OCI-LY7 (cell line): ENCODE measurements around the gene RPS3. TPM values are rescaled to one million over a fixed set of nuclear protein-coding genes. Genes with fewer than 3 reads are reported as not detected.

Experiments
- BruUV-seq: library from RNA; stranded (reverse); fragments of 400-500 nt; replicated peaks from 2 replicates; lab custom pipeline; 2021; lab: Mats Ljungman, UMichigan
- CTCF ChIA-PET: fragments of 300-600 bp; sonication (Branson Sonifier 250); formaldehyde crosslinking; loops from one replicate; lab custom pipeline; 2022; ENCODE audit warnings: antibody characterized with exemption; ENCODE audit not compliant: unreplicated experiment; lab: Charles Lee
- POLR2A ChIA-PET: fragments of 300-600 bp; sonication (Branson Sonifier 250); formaldehyde crosslinking; loops from one replicate; lab custom pipeline; 2022; ENCODE audit warnings: antibody characterized with exemption; lab: Charles Lee
- DNase-seq: peaks from one replicate; pipeline ENCODE4 v3.0.0-alpha.2; 2015; ENCODE audit warnings: low spot score
- H2AFZ ChIP-seq: fragments of 200-600 bp; sonication (generic), shearing (Covaris generic); 2 replicates; pipeline ENCODE4 v1.6.1; 2014; ENCODE audit warnings: mild to moderate bottlenecking, antibody characterized with exemption, low read length, moderate library complexity
- H3K27ac ChIP-seq: fragments of 200-600 bp; sonication (generic); 2 replicates; pipeline ENCODE4 v1.5.1; 2014; ENCODE audit warnings: mixed run types, low read depth, mild to moderate bottlenecking, moderate library complexity, low read length, inconsistent platforms; ENCODE audit not compliant: poor library complexity, severe bottlenecking
- H3K36me3 ChIP-seq: fragments of 200-600 bp; sonication (generic); 2 replicates; pipeline ENCODE4 v1.6.1; 2014; ENCODE audit warnings: mild to moderate bottlenecking, antibody characterized with exemption, low read length, moderate library complexity, mixed read lengths; ENCODE audit not compliant: insufficient read depth
- H3K4me1 ChIP-seq: fragments of 200-600 bp; sonication (generic); 2 replicates; pipeline ENCODE4 v1.5.1; 2014; ENCODE audit warnings: mild to moderate bottlenecking, low read length; ENCODE audit not compliant: insufficient read depth, poor library complexity, severe bottlenecking
- H3K4me2 ChIP-seq: fragments of 200-600 bp; sonication (generic); 2 replicates; pipeline ENCODE4 v1.6.1; 2014; ENCODE audit warnings: mild to moderate bottlenecking, low read length
- H3K4me3 ChIP-seq: fragments of 200-600 bp; sonication (generic); 2 replicates; pipeline ENCODE4 v1.5.1; 2014; ENCODE audit warnings: mild to moderate bottlenecking, low read depth, low read length; ENCODE audit not compliant: poor library complexity, severe bottlenecking
- H3K79me2 ChIP-seq: fragments of 200-600 bp; sonication (generic); 2 replicates; pipeline ENCODE4 v1.6.1; 2016; ENCODE audit warnings: low read depth, mild to moderate bottlenecking, low read length, moderate library complexity, mixed read lengths; ENCODE audit not compliant: insufficient read depth
- H3K9me2 ChIP-seq: fragments of 200-600 bp; sonication (generic); 2 replicates; pipeline ENCODE4 v1.6.1; 2016; ENCODE audit warnings: mild to moderate bottlenecking, low read length, mixed read lengths; ENCODE audit not compliant: insufficient read depth
- H3K9me3 ChIP-seq: fragments of 200-600 bp; sonication (generic); 2 replicates; pipeline ENCODE4 v1.6.1; 2014; ENCODE audit warnings: mild to moderate bottlenecking, mixed run types, low read length, mixed read lengths
- H4K20me1 ChIP-seq: fragments of 200-600 bp; sonication (generic); 2 replicates; pipeline ENCODE4 v1.6.1; 2014; ENCODE audit warnings: mild to moderate bottlenecking, antibody characterized with exemption, low read length, moderate library complexity, mixed read lengths; ENCODE audit not compliant: insufficient read depth
- EZH2phosphoT487 ChIP-seq: fragments of 200-600 bp; sonication (generic); IDR thresholded peaks from 2 replicates; pipeline ENCODE4 v1.6.1; 2018; ENCODE audit warnings: low read depth, borderline replicate concordance, mild to moderate bottlenecking, mixed run types, antibody characterized with exemption, low read length, moderate library complexity, mixed read lengths
- intact Hi-C: fragments of 100-400 bp; cut with micrococcal nuclease; formaldehyde crosslinking; loops from one replicate; pipeline ENCODE4 v1.10.0; 2022; ENCODE audit not compliant: unreplicated experiment
- total RNA-seq, 2 experiments: library from RNA; depleted of rRNA in 1 of 2; stranded (reverse); fragments of >200 nt in 1 of 2; shearing (Covaris generic) in 1 of 2; gene quantifications; 2 replicates each; pipeline ENCODE4 v1.2.3, GENCODE V29; 2014 to 2022
- TF ChIP-seq, protein P1 (sequence below): fragments of 200-600 bp; sonication (generic); conservative IDR thresholded peaks from 2 replicates; pipeline ENCODE4 v1.5.1; 2014; ENCODE audit warnings: mild to moderate bottlenecking, antibody characterized with exemption, low read length, moderate library complexity, mixed read lengths

RPS3 gene
- total RNA-seq, 2 experiments from 2014 or later: 3,268 to 4,392 TPM

DNA sequence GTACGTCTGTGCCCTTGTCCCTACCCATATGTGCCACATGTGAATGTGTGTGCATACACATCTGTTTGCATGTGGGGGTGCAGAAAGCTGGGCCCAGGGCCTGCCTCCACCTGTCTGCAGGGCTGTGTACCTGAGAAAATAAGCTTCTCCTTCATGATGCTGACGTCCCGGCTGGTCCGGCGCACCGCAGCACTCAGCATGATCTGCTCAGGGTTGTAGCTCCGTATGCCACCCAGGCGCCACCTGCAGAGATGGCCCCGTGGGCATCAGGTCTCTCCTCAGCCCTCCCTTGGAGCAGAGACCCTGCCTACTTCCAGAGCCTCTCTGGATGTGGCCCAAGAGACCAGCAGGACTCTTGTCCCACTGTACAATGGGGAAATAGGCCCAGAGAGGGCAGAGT lies 37.5 kb downstream of the RPS3 start:
- Histone ChIP-seq H3K4me3 (no peak overlapping the region), H3K36me3 (no peaks in the 10 kb centered on the region), H3K4me2 (no peak overlapping the region), H4K20me1 (no peaks in the 10 kb centered on the region), H3K4me1 (no peaks in the 10 kb centered on the region), H3K79me2 (no peaks in the 10 kb centered on the region), H3K27ac (no peak overlapping the region), H3K9me3 (no peaks in the 10 kb centered on the region), H2AFZ (no peak overlapping the region), H3K9me2 (no peaks in the 10 kb centered on the region)
- CTCF ChIA-PET: interaction anchor here (0.6 kb wide), 1 partner anchor 102 kb away, joined by 9 read pairs; no protein-coding TSS in a partner anchor
- POLR2A ChIA-PET: no interaction called here
- DNase-seq: no peak
- intact Hi-C loops: no loop called here
- no TSS peak for BruUV-seq
- TF ChIP-seq EZH2phosphoT487: no peak
- TF ChIP-seq, protein P1, sequence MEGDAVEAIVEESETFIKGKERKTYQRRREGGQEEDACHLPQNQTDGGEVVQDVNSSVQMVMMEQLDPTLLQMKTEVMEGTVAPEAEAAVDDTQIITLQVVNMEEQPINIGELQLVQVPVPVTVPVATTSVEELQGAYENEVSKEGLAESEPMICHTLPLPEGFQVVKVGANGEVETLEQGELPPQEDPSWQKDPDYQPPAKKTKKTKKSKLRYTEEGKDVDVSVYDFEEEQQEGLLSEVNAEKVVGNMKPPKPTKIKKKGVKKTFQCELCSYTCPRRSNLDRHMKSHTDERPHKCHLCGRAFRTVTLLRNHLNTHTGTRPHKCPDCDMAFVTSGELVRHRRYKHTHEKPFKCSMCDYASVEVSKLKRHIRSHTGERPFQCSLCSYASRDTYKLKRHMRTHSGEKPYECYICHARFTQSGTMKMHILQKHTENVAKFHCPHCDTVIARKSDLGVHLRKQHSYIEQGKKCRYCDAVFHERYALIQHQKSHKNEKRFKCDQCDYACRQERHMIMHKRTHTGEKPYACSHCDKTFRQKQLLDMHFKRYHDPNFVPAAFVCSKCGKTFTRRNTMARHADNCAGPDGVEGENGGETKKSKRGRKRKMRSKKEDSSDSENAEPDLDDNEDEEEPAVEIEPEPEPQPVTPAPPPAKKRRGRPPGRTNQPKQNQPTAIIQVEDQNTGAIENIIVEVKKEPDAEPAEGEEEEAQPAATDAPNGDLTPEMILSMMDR: no peak

DNA sequence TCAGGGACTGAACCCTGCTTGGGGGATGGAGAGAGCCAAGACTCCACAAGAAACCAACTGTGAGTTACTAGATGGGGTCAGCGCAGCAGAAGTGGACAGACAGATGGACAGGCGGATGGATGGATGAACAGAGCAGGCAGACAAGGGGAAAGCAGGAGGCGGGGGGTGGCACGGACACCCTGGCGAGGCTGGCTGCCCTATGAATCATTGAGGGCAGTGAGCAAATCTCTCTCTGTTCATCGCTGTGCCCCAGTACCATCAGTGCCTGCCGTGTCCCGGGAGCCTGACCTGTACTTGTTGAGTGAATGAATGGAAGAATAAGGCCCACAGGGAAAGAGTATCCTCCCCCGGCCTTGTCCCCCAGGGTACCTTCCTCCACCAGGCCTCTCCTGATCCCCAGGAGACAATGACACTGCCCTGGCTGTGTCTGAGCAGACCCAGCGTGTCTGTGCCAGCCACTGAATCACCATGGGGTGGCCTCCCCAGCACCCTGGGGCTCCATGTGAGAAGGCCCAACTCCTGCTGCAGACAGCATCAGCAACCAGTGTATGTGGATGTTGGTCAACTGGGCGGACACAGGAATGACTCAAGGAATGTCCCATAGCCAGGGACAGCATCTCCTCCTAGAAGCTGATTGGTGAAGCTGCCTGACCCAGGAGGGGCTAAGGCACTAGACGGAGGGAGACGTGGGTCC lies 38.8 kb downstream of the RPS3 start:
- no peak for TF ChIP-seq EZH2phosphoT487
- TF ChIP-seq, protein P1: no peak
- no peak overlapping the region for H3K4me3 ChIP-seq
- no peaks in the 10 kb centered on the region for H3K9me2 ChIP-seq
- H3K27ac ChIP-seq: no peak overlapping the region
- ChIA-PET POLR2A (no interaction called here), CTCF (no interaction called here)
- intact Hi-C loops: no loop called here
- no peak overlapping the region for H2AFZ ChIP-seq
- no peaks in the 10 kb centered on the region for H3K79me2 ChIP-seq
- no peak overlapping the region for H3K4me2 ChIP-seq
- H3K4me1 ChIP-seq: no peaks in the 10 kb centered on the region
- no peaks in the 10 kb centered on the region for H4K20me1 ChIP-seq
- no peaks in the 10 kb centered on the region for H3K9me3 ChIP-seq
- DNase-seq: no peak
- no peaks in the 10 kb centered on the region for H3K36me3 ChIP-seq
- no TSS peak for BruUV-seq

DNA sequence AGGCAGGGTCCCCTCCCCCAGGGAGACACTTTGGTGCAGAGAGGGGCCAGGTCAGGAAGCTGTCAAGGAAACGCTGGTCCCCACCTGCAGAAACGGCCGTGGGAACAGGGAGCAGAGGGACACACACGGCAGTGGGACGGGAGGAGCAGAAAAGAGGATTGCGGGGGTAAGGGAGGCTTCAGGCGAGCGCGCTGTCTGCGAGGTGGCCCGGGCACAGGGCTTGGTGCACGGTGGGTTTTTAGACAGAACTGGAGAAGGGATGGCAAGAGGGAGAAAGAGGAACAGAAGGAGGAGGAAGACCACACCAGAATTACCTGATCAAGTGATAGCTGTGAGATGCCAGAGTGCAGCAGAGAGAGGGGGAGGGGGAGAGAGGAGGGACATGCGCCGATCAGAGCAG lies 39.7 kb downstream of the RPS3 start:
- intact Hi-C loops: no loop called here
- TF ChIP-seq EZH2phosphoT487: no peak
- TF ChIP-seq, protein P1: no peak
- H3K9me2 ChIP-seq: no peaks in the 10 kb centered on the region
- no peak overlapping the region for H3K4me3 ChIP-seq
- H4K20me1 ChIP-seq: no peaks in the 10 kb centered on the region
- H3K36me3 ChIP-seq: no peaks in the 10 kb centered on the region
- H3K9me3 ChIP-seq: no peaks in the 10 kb centered on the region
- no peak for DNase-seq
- H2AFZ ChIP-seq: no peak overlapping the region
- H3K4me2 ChIP-seq: no peak overlapping the region
- BruUV-seq: no TSS peak
- no peak overlapping the region for H3K27ac ChIP-seq
- CTCF ChIA-PET: interaction anchor here (0.5 kb wide), 1 partner anchor 122 kb away, joined by 6 read pairs; no protein-coding TSS in a partner anchor
- POLR2A ChIA-PET: no interaction called here
- no peaks in the 10 kb centered on the region for H3K79me2 ChIP-seq
- no peaks in the 10 kb centered on the region for H3K4me1 ChIP-seq
